IMR-90 (cell line): ENCODE measurements around the gene NIF3L1. TPM values are rescaled to one million over a fixed set of nuclear protein-coding genes. Genes with fewer than 3 reads are reported as not detected.

Source experiments
- ATAC-seq: fragments of 200-7000 bp; cut with Tn5 transposase; 2 replicates; pipeline ENCODE4 v1.9.1; 2020; ENCODE audit warnings: low read depth, mild to moderate bottlenecking, moderate library complexity
- BruUV-seq: library from RNA; stranded (reverse); fragments of 400-500 nt; replicated peaks from 2 replicates; lab custom pipeline; 2021; lab: Mats Ljungman, UMichigan
- CTCF ChIA-PET: fragments of 300-600 bp; formaldehyde crosslinking; extraction: SDS; loops from one replicate; lab custom pipeline; 2021; ENCODE audit warnings: antibody characterized with exemption; lab: Yijun Ruan, JAX
- POLR2A ChIA-PET: fragments of 300-600 bp; sonication (Branson Sonifier 250); formaldehyde crosslinking; loops from one replicate; lab custom pipeline; 2022; ENCODE audit warnings: antibody characterized with exemption; ENCODE audit not compliant: unreplicated experiment; lab: Charles Lee
- DNase-seq: peaks from one replicate; pipeline ENCODE4 v3.0.0; 2013
- H2AFZ ChIP-seq: replicated peaks from 2 replicates; pipeline ENCODE3; 2013; ENCODE audit warnings: low read length, mild to moderate bottlenecking; ENCODE audit not compliant: poor library complexity
- H2AK5ac ChIP-seq: 2 replicates; pipeline ENCODE4 v1.6.1; 2013; ENCODE audit warnings: low read depth, low read length, inconsistent platforms
- H2AK9ac ChIP-seq: replicated peaks from 2 replicates; pipeline ENCODE3; 2013; ENCODE audit warnings: mild to moderate bottlenecking, low read depth, low read length, moderate library complexity; ENCODE audit not compliant: poor library complexity
- H2BK120ac ChIP-seq: 2 replicates; pipeline ENCODE4 v1.6.1; 2013; ENCODE audit warnings: low read depth, low read length, inconsistent platforms
- H2BK15ac ChIP-seq: 3 replicates; pipeline ENCODE4 v1.6.1; 2013; ENCODE audit warnings: low read depth, low read length, inconsistent platforms
- H2BK20ac ChIP-seq: 2 replicates; pipeline ENCODE4 v1.6.1; 2013; ENCODE audit warnings: low read depth, mild to moderate bottlenecking, inconsistent platforms, low read length, moderate library complexity
- H2BK5ac ChIP-seq: 2 replicates; pipeline ENCODE4 v1.6.1; 2013; ENCODE audit warnings: mild to moderate bottlenecking, low read depth, low read length, inconsistent platforms; ENCODE audit not compliant: poor library complexity, severe bottlenecking
- H3K14ac ChIP-seq: replicated peaks from 2 replicates; pipeline ENCODE4 v1.6.1; 2013; ENCODE audit warnings: low read depth, low read length, inconsistent platforms
- H3K18ac ChIP-seq: 2 replicates; pipeline ENCODE4 v1.6.1; 2013; ENCODE audit warnings: low read depth, low read length, control low read depth
- H3K23ac ChIP-seq: 2 replicates; pipeline ENCODE4 v1.6.1; 2013; ENCODE audit warnings: low read depth, low read length, inconsistent platforms
- H3K27ac ChIP-seq: 2 replicates; pipeline ENCODE4 v1.5.1; 2013; ENCODE audit warnings: mild to moderate bottlenecking, control low read depth, low read length; ENCODE audit not compliant: insufficient read depth
- H3K27me3 ChIP-seq: 2 replicates; pipeline ENCODE4 v1.6.1; 2013; ENCODE audit warnings: low read length; ENCODE audit not compliant: control insufficient read depth, insufficient read depth
- H3K36me3 ChIP-seq: 2 replicates; pipeline ENCODE4 v1.6.1; 2013; ENCODE audit warnings: low read length, mixed read lengths; ENCODE audit not compliant: control insufficient read depth, insufficient read depth
- H3K4ac ChIP-seq: 2 replicates; pipeline ENCODE4 v1.6.1; 2013; ENCODE audit warnings: low read depth, low read length, inconsistent platforms
- H3K4me1 ChIP-seq: 2 replicates; pipeline ENCODE4 v1.6.1; 2013; ENCODE audit warnings: low read length, mixed read lengths; ENCODE audit not compliant: control insufficient read depth, insufficient read depth
- H3K4me2 ChIP-seq: 2 replicates; pipeline ENCODE4 v1.6.1; 2013; ENCODE audit warnings: low read depth, mild to moderate bottlenecking, control low read depth, low read length, moderate library complexity
- H3K4me3 ChIP-seq: 2 replicates; pipeline ENCODE4 v1.5.1; 2013; ENCODE audit warnings: low read depth, mild to moderate bottlenecking, control low read depth, low read length, moderate library complexity; ENCODE audit not compliant: insufficient read depth
- H3K56ac ChIP-seq: 2 replicates; pipeline ENCODE4 v1.6.1; 2013; ENCODE audit warnings: low read length, inconsistent platforms; ENCODE audit not compliant: insufficient read depth; ENCODE audit errors: extremely low read depth
- H3K79me1 ChIP-seq, 2 experiments: 2 replicates each; pipeline ENCODE4 v1.6.1; 2013; ENCODE audit warnings: low read length in 2 of 2, inconsistent platforms in 1 of 2, low read depth in 1 of 2
- H3K9ac ChIP-seq: 2 replicates; pipeline ENCODE4 v1.6.1; 2013; ENCODE audit warnings: low read depth, low read length, control low read depth
- H3K9me1 ChIP-seq: 2 replicates; pipeline ENCODE4 v1.6.1; 2013; ENCODE audit warnings: low read length, inconsistent platforms; ENCODE audit not compliant: insufficient read depth
- H3K9me3 ChIP-seq: 2 replicates; pipeline ENCODE4 v1.6.1; 2013; ENCODE audit warnings: low read length; ENCODE audit not compliant: control insufficient read depth, insufficient read depth
- H4K20me1 ChIP-seq: 2 replicates; pipeline ENCODE4 v1.6.1; 2013; ENCODE audit warnings: low read length, inconsistent platforms; ENCODE audit not compliant: insufficient read depth
- H4K5ac ChIP-seq: 2 replicates; pipeline ENCODE4 v1.6.1; 2013; ENCODE audit warnings: mild to moderate bottlenecking, low read depth, low read length, control low read depth
- H4K8ac ChIP-seq, 2 experiments: 2 replicates each; pipeline ENCODE4 v1.6.1; 2013; ENCODE audit warnings: low read depth in 2 of 2, low read length in 2 of 2, control low read depth in 1 of 2, inconsistent platforms in 1 of 2
- H4K91ac ChIP-seq: 2 replicates; pipeline ENCODE4 v1.6.1; 2013; ENCODE audit warnings: low read depth, low read length, inconsistent platforms; ENCODE audit not compliant: insufficient read depth
- BHLHE40 ChIP-seq: fragments of 150-350 bp; IDR thresholded peaks from 2 replicates; pipeline ENCODE4 v1.6.1; 2016; ENCODE audit warnings: mild to moderate bottlenecking, low read depth, low read length
- CEBPB ChIP-seq: IDR thresholded peaks from 2 replicates; pipeline ENCODE4 v1.6.1; 2012; ENCODE audit warnings: low read depth, low read length, improper control_type of control experiment
- CHD1 ChIP-seq: IDR thresholded peaks from 2 replicates; pipeline ENCODE4 v1.6.1; 2012; ENCODE audit warnings: low read depth, low read length, improper control_type of control experiment
- CTCF ChIP-seq: conservative IDR thresholded peaks from 2 replicates; pipeline ENCODE4 v1.5.1; 2012; ENCODE audit warnings: mild to moderate bottlenecking, low read depth, low read length, improper control_type of control experiment
- FOS ChIP-seq: fragments of 150-350 bp; IDR thresholded peaks from 2 replicates; pipeline ENCODE4 v1.6.1; 2016; ENCODE audit warnings: low read depth, low read length
- MAFK ChIP-seq: IDR thresholded peaks from 2 replicates; pipeline ENCODE4 v1.6.1; 2012; ENCODE audit warnings: low read depth, low read length, improper control_type of control experiment
- MAZ ChIP-seq: IDR thresholded peaks from 2 replicates; pipeline ENCODE4 v1.6.1; 2012; ENCODE audit warnings: low read depth, mild to moderate bottlenecking, low read length, improper control_type of control experiment, moderate library complexity, borderline replicate concordance
- MXI1 ChIP-seq: IDR thresholded peaks from 2 replicates; pipeline ENCODE4 v1.6.1; 2012; ENCODE audit warnings: low read depth, mild to moderate bottlenecking, low read length, moderate library complexity, borderline replicate concordance
- NFE2L2 ChIP-seq: fragments of 150-350 bp; IDR thresholded peaks from 2 replicates; pipeline ENCODE4 v1.6.1; 2016; ENCODE audit warnings: low read depth, mild to moderate bottlenecking, low read length
- POLR2A ChIP-seq: IDR thresholded peaks from 2 replicates; pipeline ENCODE4 v1.6.1; 2012; ENCODE audit warnings: mild to moderate bottlenecking, low read depth, low read length
- RAD21 ChIP-seq: IDR thresholded peaks from 2 replicates; pipeline ENCODE4 v1.6.1; 2012; ENCODE audit warnings: low read length, improper control_type of control experiment
- RCOR1 ChIP-seq: IDR thresholded peaks from 2 replicates; pipeline ENCODE4 v1.6.1; 2012; ENCODE audit warnings: mild to moderate bottlenecking, low read length, improper control_type of control experiment; ENCODE audit not compliant: insufficient replicate concordance
- RFX5 ChIP-seq: IDR thresholded peaks from 2 replicates; pipeline ENCODE4 v1.8.0; 2012; ENCODE audit warnings: low read depth, mild to moderate bottlenecking, low read length, moderate library complexity
- SMC3 ChIP-seq: fragments of 150-350 bp; IDR thresholded peaks from 2 replicates; pipeline ENCODE4 v1.6.1; 2016; ENCODE audit warnings: low read depth, mild to moderate bottlenecking, antibody characterized with exemption, low read length, moderate library complexity
- WGBS, 2 experiments: methylation state at CpG; one replicate each; pipeline versions ENCODE4 v1.1.5 to v1.1.7; 2013; ENCODE audit warnings: missing lambda C conversion rate in 2 of 2; ENCODE audit not compliant: insufficient read length in 1 of 2; ENCODE audit errors: extremely low coverage in 2 of 2; 5-methylcytosine and 5-hydroxymethylcytosine counted together
- dilution Hi-C: fragments of 300-500 bp; cut with HindIII; formaldehyde crosslinking; loops from one replicate; pipeline ENCODE4 v1.14.3; 2018; ENCODE audit warnings: low sequenced_read_pairs; ENCODE audit not compliant: unreplicated experiment
- in situ Hi-C: fragments of 300-500 bp; cut with MboI; formaldehyde crosslinking; loops from 3 replicates; pipeline ENCODE4 v1.14.3; 2019; ENCODE audit warnings: low sequenced_read_pairs, inconsistent platforms, mixed read lengths
- intact Hi-C: fragments of 100-400 bp; cut with micrococcal nuclease; formaldehyde crosslinking; loops from 2 replicates; pipeline ENCODE4 v1.10.0; 2022
- polyA plus RNA-seq, 3 experiments: library from polyadenylated mRNA; depleted of rRNA; stranded (reverse); fragments of >200 nt; gene quantifications; 2 replicates each; pipeline ENCODE4 v1.2.3, GENCODE V29; 2012; ENCODE audit warnings: low replicate concordance in 1 of 3
- total RNA-seq: library from RNA; depleted of rRNA; stranded (reverse); fragments of >200 nt; gene quantifications from 2 replicates; pipeline ENCODE4 v1.2.3, GENCODE V29; 2012
- TF ChIP-seq, protein P1 (sequence below): fragments of 150-350 bp; IDR thresholded peaks from 2 replicates; pipeline ENCODE4 v1.6.1; 2016; ENCODE audit warnings: low read depth, mild to moderate bottlenecking, low read length, moderate library complexity, borderline replicate concordance
- TF ChIP-seq, protein P2 (sequence below): fragments of 150-350 bp; IDR thresholded peaks from 2 replicates; pipeline ENCODE4 v1.6.1; 2017; ENCODE audit warnings: mild to moderate bottlenecking, antibody characterized with exemption, low read length, low read depth

Gene NIF3L1
- total and polyA plus RNA-seq, 2 of the 4 experiments (the other 2 are of a cell fraction) = 43.0 to 54.6 TPM

GRCh38 chr2:200852605-200853004 lies 36.6 kb upstream of the NIF3L1 start:
- intact Hi-C loops (no loop called here), dilution Hi-C loops (no loop called here), in situ Hi-C loops (no loop called here)
- BruUV-seq = no TSS peak
- no peak for TF ChIP-seq CTCF
- TF ChIP-seq RCOR1 = no peak
- TF ChIP-seq MAZ = no peak
- TF ChIP-seq CEBPB = no peak
- TF ChIP-seq, protein P1, sequence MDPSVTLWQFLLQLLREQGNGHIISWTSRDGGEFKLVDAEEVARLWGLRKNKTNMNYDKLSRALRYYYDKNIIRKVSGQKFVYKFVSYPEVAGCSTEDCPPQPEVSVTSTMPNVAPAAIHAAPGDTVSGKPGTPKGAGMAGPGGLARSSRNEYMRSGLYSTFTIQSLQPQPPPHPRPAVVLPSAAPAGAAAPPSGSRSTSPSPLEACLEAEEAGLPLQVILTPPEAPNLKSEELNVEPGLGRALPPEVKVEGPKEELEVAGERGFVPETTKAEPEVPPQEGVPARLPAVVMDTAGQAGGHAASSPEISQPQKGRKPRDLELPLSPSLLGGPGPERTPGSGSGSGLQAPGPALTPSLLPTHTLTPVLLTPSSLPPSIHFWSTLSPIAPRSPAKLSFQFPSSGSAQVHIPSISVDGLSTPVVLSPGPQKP = no peak
- TF ChIP-seq MAFK = no peak
- TF ChIP-seq MXI1 = no peak
- TF ChIP-seq RAD21 = no peak
- TF ChIP-seq POLR2A = no peak
- TF ChIP-seq BHLHE40 = no peak
- TF ChIP-seq, protein P2, sequence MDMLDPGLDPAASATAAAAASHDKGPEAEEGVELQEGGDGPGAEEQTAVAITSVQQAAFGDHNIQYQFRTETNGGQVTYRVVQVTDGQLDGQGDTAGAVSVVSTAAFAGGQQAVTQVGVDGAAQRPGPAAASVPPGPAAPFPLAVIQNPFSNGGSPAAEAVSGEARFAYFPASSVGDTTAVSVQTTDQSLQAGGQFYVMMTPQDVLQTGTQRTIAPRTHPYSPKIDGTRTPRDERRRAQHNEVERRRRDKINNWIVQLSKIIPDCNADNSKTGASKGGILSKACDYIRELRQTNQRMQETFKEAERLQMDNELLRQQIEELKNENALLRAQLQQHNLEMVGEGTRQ = no peak
- no peak for TF ChIP-seq NFE2L2
- no peak for TF ChIP-seq FOS
- no peak for TF ChIP-seq RFX5
- TF ChIP-seq CHD1 = no peak
- no peak for TF ChIP-seq SMC3
- Histone ChIP-seq H3K56ac (no peak overlapping the region), H3K4me1 (no peaks in the 10 kb centered on the region), H3K9ac (no peak overlapping the region), H3K4me2 (no peak overlapping the region), H3K4me3 (no peak overlapping the region), H2AK5ac (no peak overlapping the region), H4K5ac (no peak overlapping the region), H3K9me1 (no peaks in the 10 kb centered on the region), H2AK9ac (no peak overlapping the region), H3K4ac (no peak overlapping the region), H4K20me1 (peaks cover 45% of the 10 kb centered on the region), H3K9me3 (no peaks in the 10 kb centered on the region), H2BK15ac (no peak overlapping the region), H2BK20ac (no peak overlapping the region), H3K23ac (no peak overlapping the region), H3K36me3 (peaks cover 47% of the 10 kb centered on the region), H2BK5ac (no peak overlapping the region), H2AFZ (no peak overlapping the region), H4K91ac (no peak overlapping the region), H3K79me1 (peaks cover 14 to 23% of the 10 kb centered on the region in 2 experiments), H3K27me3 (no peaks in the 10 kb centered on the region), H3K27ac (no peak overlapping the region), H4K8ac (no peak overlapping the region), H3K18ac (no peak overlapping the region), H2BK120ac (no peak overlapping the region), H3K14ac (no peak overlapping the region)
- ATAC-seq = no peak
- no CpG with 5 or more reads among the region's 2 CpGs for WGBS, 2 experiments
- POLR2A ChIA-PET = no interaction called here
- CTCF ChIA-PET = interaction anchor here (0.7 to 1.2 kb wide), 2 partner anchors 14 to 139 kb away, joined by 3 to 4 read pairs; no protein-coding TSS in a partner anchor
- no peak for DNase-seq
